T-helper 2 cell treated with Interferon-gamma antibody and Interleukin-4, amounts not matched to agents 5 μg/mL and 100 μg/mL, for 36 hours (primary cell): Measurements from ENCODE around the gene ISG20.
"Not testable (repeated sequence)": the region's sequence is repeated elsewhere in the genome, so short reads cannot be mapped to it uniquely, and the experiment has no call there.

Source experiments
- DNase-seq: peaks from one replicate; pipeline ENCODE4 v3.0.0; 2021; ENCODE audit warnings: low spot score
- H3K27ac Mint-ChIP-seq: one replicate; pipeline ENCODE4 v1.8.0; 2021; ENCODE audit warnings: mild to moderate bottlenecking, mixed read lengths
- H3K27me3 Mint-ChIP-seq: one replicate; pipeline ENCODE4 v1.8.0; 2021; ENCODE audit warnings: low read depth, mixed read lengths
- H3K36me3 Mint-ChIP-seq: one replicate; pipeline ENCODE4 v1.8.0; 2021; ENCODE audit warnings: low read depth, mixed read lengths
- H3K4me1 Mint-ChIP-seq: one replicate; pipeline ENCODE4 v1.8.0; 2021; ENCODE audit warnings: low read depth, mixed read lengths
- H3K4me3 Mint-ChIP-seq: one replicate; pipeline ENCODE4 v1.8.0; 2022; ENCODE audit warnings: mild to moderate bottlenecking, moderate library complexity, mixed read lengths
- H3K9me3 Mint-ChIP-seq: one replicate; pipeline ENCODE4 v1.8.0; 2021; ENCODE audit warnings: mixed read lengths

Gene ISG20

GRCh38 chr15:88636654-88637053 lies 2.2 kb upstream of the ISG20 start:
- peak overlapping the region; percentile 99 for H3K27ac Mint-ChIP-seq
- no peak for DNase-seq
- peak overlapping the region; percentile 90 for H3K4me3 Mint-ChIP-seq
- H3K27me3 Mint-ChIP-seq, result no peaks in the 10 kb centered on the region
- no peaks in the 10 kb centered on the region for H3K9me3 Mint-ChIP-seq
- H3K4me1 Mint-ChIP-seq, result peaks cover 65% of the 10 kb centered on the region
- H3K36me3 Mint-ChIP-seq, result peaks cover 63% of the 10 kb centered on the region

- Mint-ChIP-seq H3K27me3 (no peaks in the 10 kb centered on the region), H3K36me3 (peaks cover 60% of the 10 kb centered on the region), H3K27ac (peak overlapping the region; percentile 99), H3K9me3 (no peaks in the 10 kb centered on the region), H3K4me1 (peaks cover 65% of the 10 kb centered on the region), H3K4me3 (peak overlapping the region; percentile 90)
- DNase-seq, result no peak
Measured at GRCh38 chr15:88637436-88637835, 1.4 kb upstream of the ISG20 start.

DNA sequence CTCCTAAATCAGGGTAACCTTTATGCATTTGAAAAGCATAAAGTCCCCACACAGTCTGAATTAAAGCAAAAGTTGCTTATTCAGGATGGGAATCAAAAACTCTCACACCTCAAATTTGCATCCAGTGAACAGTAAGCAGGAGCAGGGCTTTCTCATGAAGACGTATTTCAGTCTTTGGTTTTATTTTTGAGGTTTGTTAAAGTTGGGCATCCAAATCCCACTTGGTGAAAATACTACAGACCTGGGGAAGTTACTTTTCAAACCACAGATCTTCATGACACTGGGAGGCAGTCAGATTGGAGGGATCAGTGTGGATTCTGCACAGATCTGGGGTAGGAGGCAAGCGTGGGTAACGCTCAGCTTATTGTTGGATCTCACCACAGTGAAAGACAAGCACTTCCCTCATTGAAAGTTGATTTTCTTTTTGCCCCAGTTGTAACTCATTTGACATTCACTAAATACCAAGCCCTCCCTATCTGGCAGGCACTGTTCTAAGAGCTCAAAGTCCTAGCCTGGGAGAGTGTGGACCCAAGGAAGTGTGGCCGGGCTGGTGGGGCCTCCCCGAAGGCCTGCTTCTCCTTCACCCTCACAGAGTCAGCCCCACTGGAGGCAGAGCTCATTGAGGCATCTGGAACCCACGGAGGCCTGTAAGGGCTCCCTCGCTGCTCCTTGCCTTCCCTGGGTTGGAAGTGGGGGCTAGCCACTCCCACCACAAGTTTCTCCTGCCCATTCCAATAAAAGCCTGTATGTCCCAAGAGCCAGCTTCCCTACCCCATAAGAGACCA lies 783 bp upstream of the ISG20 start:
- Mint-ChIP-seq H3K27ac (peak overlapping the region; percentile 99), H3K27me3 (no peaks in the 10 kb centered on the region)

GRCh38 chr15:88641959-88642452 lies 3.2 kb downstream of the ISG20 start:
- no peak overlapping the region for H3K27ac Mint-ChIP-seq
- H3K4me3 Mint-ChIP-seq, result no peak overlapping the region
- H3K36me3 Mint-ChIP-seq, result peaks cover 43% of the 10 kb centered on the region
- H3K4me1 Mint-ChIP-seq, result peaks cover 38% of the 10 kb centered on the region
- H3K9me3 Mint-ChIP-seq, result no peaks in the 10 kb centered on the region
- DNase-seq, result no peak
- no peaks in the 10 kb centered on the region for H3K27me3 Mint-ChIP-seq

More for the DNA sequence above, 783 bp upstream of the ISG20 start:
- no peak for DNase-seq
- Mint-ChIP-seq H3K4me1 (peaks cover 62% of the 10 kb centered on the region), H3K4me3 (peak overlapping the region; percentile 90), H3K36me3 (peaks cover 58% of the 10 kb centered on the region), H3K9me3 (no peaks in the 10 kb centered on the region)

DNA sequence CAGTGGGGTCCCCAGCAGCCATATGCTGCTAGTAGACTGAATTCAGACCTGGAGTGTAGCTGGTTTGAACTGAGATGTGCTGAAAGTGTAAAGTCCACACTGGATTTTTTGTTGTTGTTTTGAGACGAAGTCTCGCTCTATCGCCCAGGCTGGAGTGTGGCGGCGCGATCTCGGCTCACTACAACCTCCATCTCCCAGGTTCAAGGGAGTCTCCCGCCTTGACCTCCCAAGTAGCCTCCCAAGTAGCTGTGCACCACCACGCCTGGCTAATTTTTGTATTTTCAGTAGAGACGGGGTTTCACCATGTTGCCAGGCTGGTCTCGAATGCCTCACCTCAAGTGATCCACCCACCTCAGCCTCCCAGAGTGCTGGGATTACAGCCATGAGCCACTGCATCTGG lies 3.7 kb downstream of the ISG20 start:
- not testable (repeated sequence) for H3K27ac Mint-ChIP-seq, H3K27me3 Mint-ChIP-seq, H3K4me3 Mint-ChIP-seq, H3K9me3 Mint-ChIP-seq, DNase-seq
- H3K4me1 Mint-ChIP-seq, result peaks cover 36% of the 10 kb centered on the region
- peaks cover 42% of the 10 kb centered on the region for H3K36me3 Mint-ChIP-seq

GRCh38 chr15:88644741-88645140 lies 5.9 kb downstream of the ISG20 start:
- peaks cover 37% of the 10 kb centered on the region for H3K36me3 Mint-ChIP-seq
- no peak overlapping the region for H3K4me3 Mint-ChIP-seq
- H3K9me3 Mint-ChIP-seq, result no peaks in the 10 kb centered on the region
- no peak overlapping the region for H3K27ac Mint-ChIP-seq
- no peaks in the 10 kb centered on the region for H3K27me3 Mint-ChIP-seq
- peaks cover 39% of the 10 kb centered on the region for H3K4me1 Mint-ChIP-seq
- no peak for DNase-seq

DNA sequence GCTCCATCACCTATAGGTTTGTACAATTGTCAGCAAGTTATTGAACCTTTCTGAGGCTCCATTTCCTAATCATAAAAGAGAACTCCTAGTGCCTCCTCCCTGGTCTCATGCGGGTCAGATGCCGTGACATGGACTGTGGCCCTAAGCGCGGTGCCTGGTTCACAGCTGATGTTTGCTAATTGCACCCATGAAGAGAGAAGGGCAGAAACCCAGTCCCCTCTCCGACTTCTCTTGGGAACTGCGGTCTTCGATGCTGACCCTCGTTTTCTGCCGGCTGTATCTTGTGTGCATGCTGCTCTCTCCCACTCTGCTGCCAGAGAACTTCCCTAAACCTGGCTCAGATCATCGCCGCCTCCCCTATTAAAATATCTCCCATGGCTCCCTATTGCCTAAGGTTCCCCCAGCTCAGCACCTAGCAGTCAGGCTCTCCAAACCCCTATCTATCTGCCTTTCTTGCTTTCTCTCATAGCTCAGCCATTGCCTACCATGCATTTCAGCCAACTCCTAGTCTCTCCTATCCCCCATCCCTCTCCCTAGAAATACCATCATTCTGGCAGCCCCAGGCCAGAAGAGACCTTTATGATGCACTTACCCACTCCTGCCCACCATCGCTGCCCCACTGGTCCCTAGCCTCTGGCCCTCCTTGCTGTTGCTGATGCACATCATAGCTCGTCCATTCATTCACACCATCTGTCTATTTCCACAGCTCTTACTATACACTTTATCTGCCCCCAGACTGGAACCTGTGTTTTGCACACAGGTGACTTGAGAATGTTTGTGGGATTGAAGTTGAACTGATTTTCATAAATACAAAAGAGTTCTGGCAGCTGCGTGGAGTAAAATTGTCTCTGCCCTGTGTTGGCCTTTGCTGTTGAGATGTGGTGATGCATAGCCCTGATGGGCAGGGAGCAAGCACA lies 6.6 kb downstream of the ISG20 start:
- H3K9me3 Mint-ChIP-seq, result no peaks in the 10 kb centered on the region
- no peak for DNase-seq
- no peaks in the 10 kb centered on the region for H3K27me3 Mint-ChIP-seq
- H3K36me3 Mint-ChIP-seq, result peaks cover 30% of the 10 kb centered on the region
- H3K27ac Mint-ChIP-seq, result no peak overlapping the region
- peaks cover 34% of the 10 kb centered on the region for H3K4me1 Mint-ChIP-seq
- no peak overlapping the region for H3K4me3 Mint-ChIP-seq

GRCh38 chr15:88646088-88646405 lies 7.2 kb downstream of the ISG20 start:
- Mint-ChIP-seq H3K27ac (no peak overlapping the region), H3K36me3 (peaks cover 29% of the 10 kb centered on the region), H3K4me3 (no peak overlapping the region), H3K9me3 (no peaks in the 10 kb centered on the region), H3K4me1 (peaks cover 36% of the 10 kb centered on the region), H3K27me3 (no peaks in the 10 kb centered on the region)
- no peak for DNase-seq

GRCh38 chr15:88646951-88647350 lies 8.1 kb downstream of the ISG20 start:
- no peak for DNase-seq
- no peaks in the 10 kb centered on the region for H3K27me3 Mint-ChIP-seq
- peaks cover 29% of the 10 kb centered on the region for H3K36me3 Mint-ChIP-seq
- no peak overlapping the region for H3K4me3 Mint-ChIP-seq
- H3K4me1 Mint-ChIP-seq, result peaks cover 41% of the 10 kb centered on the region
- no peaks in the 10 kb centered on the region for H3K9me3 Mint-ChIP-seq
- H3K27ac Mint-ChIP-seq, result no peak overlapping the region

DNA sequence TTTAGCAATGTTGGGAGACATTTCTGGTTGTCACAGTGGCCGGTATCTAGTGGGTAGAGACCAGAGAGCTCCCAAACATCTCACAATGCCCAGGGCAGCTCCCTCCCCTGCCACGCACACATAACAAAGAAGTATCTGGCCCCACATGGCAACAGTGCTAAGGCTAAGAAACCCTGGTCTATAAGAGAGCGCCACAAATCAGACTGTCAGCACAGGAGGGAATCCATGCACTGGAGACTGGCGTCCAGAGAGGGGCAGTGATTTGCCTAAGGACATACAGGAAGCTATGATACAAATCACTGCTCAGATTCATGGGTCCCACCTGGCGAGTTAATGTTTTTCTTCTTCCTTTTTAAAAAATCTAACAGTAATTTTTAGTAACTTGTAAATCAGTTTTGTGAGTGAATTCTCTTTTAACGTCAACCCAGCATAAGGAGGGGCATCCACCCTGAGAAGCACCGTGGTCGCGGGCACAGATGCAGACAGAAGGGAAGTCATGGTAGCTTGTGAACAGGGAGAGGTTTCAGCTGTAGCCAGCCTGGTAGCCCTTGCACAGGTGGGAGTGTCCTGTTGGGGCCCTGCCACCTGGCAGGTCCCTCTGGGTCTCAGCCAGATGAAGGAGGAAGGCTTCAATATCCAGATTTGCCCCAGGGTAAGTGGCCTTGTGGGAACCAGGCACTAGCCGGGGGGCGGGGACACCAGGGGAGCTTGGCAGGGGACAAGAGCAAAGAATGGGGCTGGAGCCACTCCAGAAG lies 8.7 kb downstream of the ISG20 start:
- DNase-seq, result no peak
- Mint-ChIP-seq H3K36me3 (peaks cover 24% of the 10 kb centered on the region), H3K4me3 (no peak overlapping the region), H3K9me3 (no peaks in the 10 kb centered on the region), H3K27me3 (no peaks in the 10 kb centered on the region), H3K4me1 (peaks cover 37% of the 10 kb centered on the region), H3K27ac (peak overlapping the region; percentile 62)

GRCh38 chr15:88648357-88649214 lies 9.8 kb downstream of the ISG20 start:
- peak overlapping the region; percentile 91 for H3K27ac Mint-ChIP-seq
- no peaks in the 10 kb centered on the region for H3K27me3 Mint-ChIP-seq
- DNase-seq, result no peak
- peak overlapping the region; percentile 82 for H3K4me3 Mint-ChIP-seq
- H3K4me1 Mint-ChIP-seq, result peaks cover 38% of the 10 kb centered on the region
- H3K9me3 Mint-ChIP-seq, result no peaks in the 10 kb centered on the region
- peaks cover 22% of the 10 kb centered on the region for H3K36me3 Mint-ChIP-seq

GRCh38 chr15:88649286-88649733 lies 10.5 kb downstream of the ISG20 start:
- Mint-ChIP-seq H3K27ac (peak overlapping the region; percentile 91), H3K27me3 (no peaks in the 10 kb centered on the region), H3K4me1 (peaks cover 38% of the 10 kb centered on the region), H3K36me3 (peaks cover 18% of the 10 kb centered on the region), H3K9me3 (no peaks in the 10 kb centered on the region), H3K4me3 (peak overlapping the region; percentile 82)
- DNase-seq, result peak; percentile 78
